Esophagus muscularis mucosa (tissue), 3 donors: ENCODE measurements around the gene EVPL.

Experiments used
- CTCF ChIP-seq, 3 experiments: fragments of 200-600 bp in 2 of 3; fragments of 450-650 bp in 1 of 3; sonication (generic) in 2 of 3; IDR thresholded peaks; one replicate each; pipeline ENCODE4 v1.5.1; 2017 to 2019; ENCODE audit warnings: antibody characterized with exemption in 3 of 3, mild to moderate bottlenecking in 2 of 3, moderate library complexity in 1 of 3
- POLR2A ChIP-seq: fragments of 450-650 bp; IDR thresholded peaks from one replicate; pipeline ENCODE4 v1.6.1; 2017; ENCODE audit warnings: antibody characterized with exemption, moderate library complexity, mild to moderate bottlenecking, low read depth

DNA sequence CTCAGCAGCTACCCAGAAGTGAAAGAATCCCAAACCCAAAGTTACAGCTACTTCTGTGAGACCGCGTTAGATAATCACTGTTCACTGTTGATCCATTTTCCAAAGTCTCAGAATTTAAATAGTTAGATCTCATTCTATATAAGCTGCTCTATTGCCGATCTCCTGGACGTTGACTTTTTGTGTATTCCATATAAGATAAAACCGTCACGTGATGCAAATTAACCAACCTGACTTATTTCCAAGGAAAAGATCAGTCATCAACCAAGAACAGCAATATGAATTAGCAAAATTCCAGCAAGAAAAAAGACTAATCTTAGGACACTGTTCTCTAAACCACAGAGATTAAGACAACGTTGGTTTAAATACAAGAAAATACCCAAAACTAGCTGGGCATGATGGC, 56.5 kb downstream of the EVPL start:
- TF ChIP-seq POLR2A (no peak), CTCF (IDR thresholded peaks at IDR 0.05) (no peak)
